K562 (cell line): ENCODE data around the gene PIGN. TPM values are rescaled to one million over a fixed set of nuclear protein-coding genes. Genes with fewer than 3 reads are reported as not detected.

Source experiments
- ARID1B ChIP-seq: fragments of 450-650 bp; IDR thresholded peaks from 2 replicates; pipeline ENCODE4 v1.6.1; 2016; ENCODE audit warnings: antibody characterized with exemption, mild to moderate bottlenecking, inconsistent platforms
- CBFA2T2 ChIP-seq: fragments of 450-650 bp; conservative IDR thresholded peaks from 2 replicates; pipeline ENCODE4 v1.6.1; 2017; ENCODE audit warnings: mild to moderate bottlenecking
- DPF2 ChIP-seq: fragments of 450-650 bp; IDR thresholded peaks from 2 replicates; pipeline ENCODE4 v1.6.1; 2016
- HLTF ChIP-seq: fragments of 450-650 bp; IDR thresholded peaks from 2 replicates; pipeline ENCODE4 v1.6.1; 2016
- KAT2B ChIP-seq: IDR thresholded peaks from one replicate; pipeline ENCODE4 v1.6.1; 2012; ENCODE audit warnings: low read depth, mild to moderate bottlenecking, control low read depth, inconsistent platforms, low read length, moderate library complexity
- MAX ChIP-seq: sonication (generic); formaldehyde crosslinking; IDR thresholded peaks from 2 replicates; pipeline ENCODE4 v1.9.0; 2022; ENCODE audit warnings: mild to moderate bottlenecking, missing genetic modification reagents
- MLLT1 ChIP-seq, 2 experiments: fragments of 450-650 bp; IDR thresholded peaks; 2 replicates each; pipeline ENCODE4 v1.6.1; 2016
- NCOR1 ChIP-seq: fragments of 450-650 bp; IDR thresholded peaks from 2 replicates; pipeline ENCODE4 v1.6.1; 2016; ENCODE audit warnings: mild to moderate bottlenecking, moderate library complexity
- PKNOX1 ChIP-seq: fragments of 450-650 bp; IDR thresholded peaks from 2 replicates; pipeline ENCODE4 v1.6.1; 2016
- PML ChIP-seq: IDR thresholded peaks from 2 replicates; pipeline ENCODE4 v1.6.1; 2012; ENCODE audit warnings: low read length, inconsistent platforms
- SMAD1 ChIP-seq: fragments of 150-350 bp; IDR thresholded peaks from 2 replicates; pipeline ENCODE4 v1.6.1; 2014; ENCODE audit warnings: low read length, low read depth; ENCODE audit not compliant: partially characterized antibody
- TAL1 ChIP-seq: fragments of 450-650 bp; IDR thresholded peaks from 2 replicates; pipeline ENCODE4 v1.6.1; 2016; ENCODE audit warnings: mild to moderate bottlenecking
- TEAD4 ChIP-seq, 2 experiments: sonication (generic) in 1 of 2; formaldehyde crosslinking in 1 of 2; IDR thresholded peaks; 2 replicates each; pipeline versions ENCODE4 v1.6.1 to v1.8.0; 2012 to 2022; ENCODE audit warnings: borderline replicate concordance in 1 of 2, inconsistent platforms in 1 of 2, low read length in 1 of 2, mild to moderate bottlenecking in 1 of 2, missing genetic modification reagents in 1 of 2
- THRAP3 ChIP-seq: fragments of 450-650 bp; IDR thresholded peaks from 2 replicates; pipeline ENCODE4 v1.6.1; 2016; ENCODE audit warnings: mild to moderate bottlenecking, inconsistent platforms, borderline replicate concordance
- XRCC3 ChIP-seq: fragments of 450-650 bp; IDR thresholded peaks from 2 replicates; pipeline ENCODE4 v1.6.1; 2017; ENCODE audit warnings: mild to moderate bottlenecking, moderate library complexity
- ZNF165 ChIP-seq: fragments of 250-450 bp; sonication (Bioruptor Pico); IDR thresholded peaks from 2 replicates; pipeline ENCODE4 v1.4.0; 2020; ENCODE audit warnings: borderline replicate concordance
- ZNF639 ChIP-seq, 2 experiments: fragments of 200-800 bp in 1 of 2; sonication (Bioruptor generic) in 1 of 2; sonication (generic) in 1 of 2; formaldehyde crosslinking in 1 of 2; IDR thresholded peaks in 1 of 2; conservative IDR thresholded peaks in 1 of 2; 2 replicates each; pipeline versions ENCODE4 v1.5.0 to v1.6.1; 2016 to 2020; ENCODE audit warnings: missing compliant biosample characterization in 1 of 2, missing genetic modification characterization in 1 of 2, missing genetic modification reagents in 1 of 2
- ZSCAN29 ChIP-seq: fragments of 450-650 bp; IDR thresholded peaks from 2 replicates; pipeline ENCODE4 v1.6.1; 2017
- polyA plus RNA-seq, 8 experiments: library from polyadenylated mRNA; depleted of rRNA in 4 of 8; stranded (reverse) in 5 of 8; unstranded in 3 of 8; fragments of >200 nt; fragmentation: Nextera tagmentation in 2 of 8; fragmentation: Illumina TruSeq in 1 of 8; extraction: Ambion mirVana in 2 of 8; extraction: Trizol in 1 of 8; gene quantifications; 2 replicates each; pipeline versions ENCODE4 v1.2.1 to v1.2.3, GENCODE V29; 2011 to 2014; ENCODE audit warnings: inconsistent platforms in 1 of 8, missing spikeins in 1 of 8
- total RNA-seq, 7 experiments: library from RNA; depleted of rRNA in 6 of 7; stranded (reverse); fragments of >200 nt in 6 of 7; fragmentation: Illumina TruSeq in 2 of 7; extraction: Trizol in 2 of 7; gene quantifications; 2 replicates each; pipeline versions ENCODE4 v1.2.1 to v1.2.3, GENCODE V29; 2011 to 2021; ENCODE audit warnings: low replicate concordance in 1 of 7
- TF ChIP-seq, protein P1 (sequence below): fragments of 450-650 bp; conservative IDR thresholded peaks from 2 replicates; pipeline ENCODE4 v1.6.1; 2016; ENCODE audit warnings: missing genetic modification characterization, low read depth, mild to moderate bottlenecking, control low read depth, missing compliant biosample characterization

PIGN gene
- total and polyA plus RNA-seq, 9 of the 15 experiments (the other 6 are each of a cell fraction or from before 2014, with no cell fraction given), result 9.9 to 25.6 (median 17.3) TPM

- peak; percentile 50; the same call in 1 of the 2 replicates for TF ChIP-seq NCOR1
- TF ChIP-seq ZNF639 (CRISPR knock-in tag; conservative IDR thresholded peaks at IDR 0.05 in 1 of 2, IDR thresholded peaks at IDR 0.05 in 1 of 2), result no peak
- peak; percentile 64 for TF ChIP-seq CBFA2T2
- peak; percentile 62 for TF ChIP-seq TAL1
- no peak for TF ChIP-seq THRAP3
- no peak for TF ChIP-seq ZSCAN29
- peak; percentile 85 for TF ChIP-seq PKNOX1
- peak; percentile 73 for TF ChIP-seq ARID1B
- TF ChIP-seq MLLT1 (IDR thresholded peaks at IDR 0.05), result no peak
- TF ChIP-seq SMAD1, result no peak
- peak; percentile 47; the same call in 1 of the 2 replicates for TF ChIP-seq PML
- TF ChIP-seq, protein P1, sequence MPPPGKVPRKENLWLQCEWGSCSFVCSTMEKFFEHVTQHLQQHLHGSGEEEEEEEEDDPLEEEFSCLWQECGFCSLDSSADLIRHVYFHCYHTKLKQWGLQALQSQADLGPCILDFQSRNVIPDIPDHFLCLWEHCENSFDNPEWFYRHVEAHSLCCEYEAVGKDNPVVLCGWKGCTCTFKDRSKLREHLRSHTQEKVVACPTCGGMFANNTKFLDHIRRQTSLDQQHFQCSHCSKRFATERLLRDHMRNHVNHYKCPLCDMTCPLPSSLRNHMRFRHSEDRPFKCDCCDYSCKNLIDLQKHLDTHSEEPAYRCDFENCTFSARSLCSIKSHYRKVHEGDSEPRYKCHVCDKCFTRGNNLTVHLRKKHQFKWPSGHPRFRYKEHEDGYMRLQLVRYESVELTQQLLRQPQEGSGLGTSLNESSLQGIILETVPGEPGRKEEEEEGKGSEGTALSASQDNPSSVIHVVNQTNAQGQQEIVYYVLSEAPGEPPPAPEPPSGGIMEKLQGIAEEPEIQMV (tag), result no peak
- no peak for TF ChIP-seq HLTF
- no peak for TF ChIP-seq XRCC3
- no peak for TF ChIP-seq ZNF165
- TF ChIP-seq DPF2, result 0 out of 2 replicates have a peak, but pooled peaks have one; percentile 46
- TF ChIP-seq KAT2B, result no peak
- TF ChIP-seq MAX (CRISPR knock-in tag), result no peak
- TF ChIP-seq TEAD4 (IDR thresholded peaks at IDR 0.05; ENCODE audit: low read length), result peak; percentile 85
- no peak for TF ChIP-seq TEAD4 (CRISPR knock-in tag; IDR thresholded peaks at IDR 0.05; ENCODE audit: borderline replicate concordance)
These were observed 120.6 kb downstream of the PIGN start (continued) for GRCh38 chr18:62066102-62066818.
